ENCODE measurements around the gene LRR1. TPM values are rescaled to one million over a fixed set of nuclear protein-coding genes. Genes with fewer than 3 reads are reported as not detected.

Gene LRR1
- total and polyA plus RNA-seq, 2 of the 4 experiments (the other 2 are of a cell fraction): 11.6 to 20.8 TPM

DNA sequence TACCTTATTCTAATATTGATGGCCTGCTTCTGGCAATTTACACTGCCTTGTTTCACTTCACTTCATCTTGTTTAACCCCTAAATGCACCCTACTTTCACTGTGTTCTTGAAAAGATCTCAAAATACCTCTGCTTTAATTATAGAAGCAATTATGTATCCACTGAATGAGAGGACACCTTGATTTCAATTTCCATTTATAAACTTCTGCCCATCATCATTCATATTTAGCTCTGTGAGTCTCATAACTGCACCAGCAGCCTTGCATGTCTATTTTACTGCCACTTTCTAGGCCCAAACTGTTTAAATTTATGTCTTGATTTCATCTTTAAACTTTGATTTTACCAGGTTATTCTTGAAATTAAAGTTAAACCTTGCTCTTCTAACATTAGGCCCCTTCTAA is 43.4 kb downstream of the LRR1 start:
- Histone ChIP-seq H3K27me3 (ENCODE audit: control insufficient read depth, insufficient read depth, low read length) (no peaks in the 10 kb centered on the region), H4K5ac (ENCODE audit: low read depth, low read length) (no peak overlapping the region), H3K4ac (ENCODE audit: low read depth, low read length) (no peak overlapping the region), H2BK5ac (ENCODE audit: low read depth, low read length, poor library complexity, severe bottlenecking) (no peak overlapping the region), H3K56ac (ENCODE audit: extremely low read depth, insufficient read depth, low read length) (no peak overlapping the region), H2AK5ac (ENCODE audit: low read depth, low read length) (no peak overlapping the region), H3K4me1 (ENCODE audit: control insufficient read depth, insufficient read depth, low read length) (peaks cover 2% of the 10 kb centered on the region; the same call in 1 of the 2 replicates), H3K27ac (ENCODE audit: insufficient read depth, low read length) (no peak overlapping the region), H2AFZ (replicated peaks; ENCODE audit: low read length, poor library complexity) (no peak overlapping the region), H2AK9ac (replicated peaks; ENCODE audit: low read depth, low read length, poor library complexity) (no peak overlapping the region), H3K79me1 (ENCODE audit: low read depth in 1 of 2, low read length in 2 of 2) (peaks cover 43 to 57% of the 10 kb centered on the region in 2 experiments), H4K91ac (ENCODE audit: insufficient read depth, low read depth, low read length) (no peak overlapping the region), H3K9me3 (ENCODE audit: control insufficient read depth, insufficient read depth, low read length) (no peaks in the 10 kb centered on the region), H3K4me2 (ENCODE audit: low read depth, low read length) (no peak overlapping the region), H3K18ac (ENCODE audit: low read depth, low read length) (no peak overlapping the region), H3K36me3 (ENCODE audit: control insufficient read depth, insufficient read depth, low read length) (peaks cover 10% of the 10 kb centered on the region), H4K8ac (ENCODE audit: low read depth in 2 of 2, low read length in 2 of 2) (no peak overlapping the region), H2BK20ac (ENCODE audit: low read depth, low read length) (no peak overlapping the region), H3K14ac (replicated peaks; ENCODE audit: low read depth, low read length) (no peak overlapping the region), H3K23ac (ENCODE audit: low read depth, low read length) (no peak overlapping the region), H2BK120ac (ENCODE audit: low read depth, low read length) (no peak overlapping the region), H3K9ac (ENCODE audit: low read depth, low read length) (no peak overlapping the region), H2BK15ac (ENCODE audit: low read depth, low read length) (no peak overlapping the region), H4K20me1 (ENCODE audit: insufficient read depth, low read length) (peaks cover 17% of the 10 kb centered on the region), H3K4me3 (ENCODE audit: insufficient read depth, low read depth, low read length) (no peak overlapping the region), H3K9me1 (ENCODE audit: insufficient read depth, low read length) (peaks cover 5% of the 10 kb centered on the region)
- no peak for ATAC-seq (ENCODE audit: low read depth)
- in situ Hi-C loops (cut with MboI; ENCODE audit: low sequenced_read_pairs) (no loop called here), dilution Hi-C loops (cut with HindIII; ENCODE audit: low sequenced_read_pairs, unreplicated experiment) (no loop called here), intact Hi-C loops (cut with micrococcal nuclease) (no loop called here)
- CTCF ChIA-PET: interaction anchor here (0.6 kb wide), 2 partner anchors 10 to 12 kb away, joined by 3 to 5 read pairs; no protein-coding TSS in a partner anchor
- no peak for TF ChIP-seq RFX5 (IDR thresholded peaks at IDR 0.05; ENCODE audit: low read depth, low read length)
- no peak for TF ChIP-seq RAD21 (IDR thresholded peaks at IDR 0.05; ENCODE audit: low read length)
- no peak for TF ChIP-seq BHLHE40 (IDR thresholded peaks at IDR 0.05; ENCODE audit: low read depth, low read length)
- TF ChIP-seq MXI1 (IDR thresholded peaks at IDR 0.05; ENCODE audit: borderline replicate concordance, low read depth, low read length): no peak
- TF ChIP-seq, protein P1, sequence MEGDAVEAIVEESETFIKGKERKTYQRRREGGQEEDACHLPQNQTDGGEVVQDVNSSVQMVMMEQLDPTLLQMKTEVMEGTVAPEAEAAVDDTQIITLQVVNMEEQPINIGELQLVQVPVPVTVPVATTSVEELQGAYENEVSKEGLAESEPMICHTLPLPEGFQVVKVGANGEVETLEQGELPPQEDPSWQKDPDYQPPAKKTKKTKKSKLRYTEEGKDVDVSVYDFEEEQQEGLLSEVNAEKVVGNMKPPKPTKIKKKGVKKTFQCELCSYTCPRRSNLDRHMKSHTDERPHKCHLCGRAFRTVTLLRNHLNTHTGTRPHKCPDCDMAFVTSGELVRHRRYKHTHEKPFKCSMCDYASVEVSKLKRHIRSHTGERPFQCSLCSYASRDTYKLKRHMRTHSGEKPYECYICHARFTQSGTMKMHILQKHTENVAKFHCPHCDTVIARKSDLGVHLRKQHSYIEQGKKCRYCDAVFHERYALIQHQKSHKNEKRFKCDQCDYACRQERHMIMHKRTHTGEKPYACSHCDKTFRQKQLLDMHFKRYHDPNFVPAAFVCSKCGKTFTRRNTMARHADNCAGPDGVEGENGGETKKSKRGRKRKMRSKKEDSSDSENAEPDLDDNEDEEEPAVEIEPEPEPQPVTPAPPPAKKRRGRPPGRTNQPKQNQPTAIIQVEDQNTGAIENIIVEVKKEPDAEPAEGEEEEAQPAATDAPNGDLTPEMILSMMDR (conservative IDR thresholded peaks at IDR 0.05; ENCODE audit: low read depth, low read length): no peak
- no peak for TF ChIP-seq MAZ (IDR thresholded peaks at IDR 0.05; ENCODE audit: borderline replicate concordance, low read depth, low read length)
- TF ChIP-seq SMC3 (IDR thresholded peaks at IDR 0.05; ENCODE audit: low read depth, low read length): no peak
- POLR2A ChIA-PET (ENCODE audit: unreplicated experiment): no interaction called here
- DNase-seq: no peak
- no TSS peak for BruUV-seq (replicated peaks)
